Gastrocnemius medialis (tissue), 4 donors: ENCODE measurements around the gene HOXA4. TPM values are rescaled to one million over a fixed set of nuclear protein-coding genes. Genes with fewer than 3 reads are reported as not detected.

Experiments
- ATAC-seq, 2 donors: fragments of 150-250 bp; one replicate each; pipeline ENCODE4 v1.9.1; 2016
- DNase-seq, 2 donors: peaks; one replicate each; pipeline ENCODE4 v3.0.0-alpha.2; 2019
- H3K27ac ChIP-seq, 4 donors: fragments of 200-600 bp; sonication (generic); 1 replicate in 1 of 4; 2 replicates in 3 of 4; pipeline ENCODE4 v1.5.1; 2016 to 2018; ENCODE audit warnings: mild to moderate bottlenecking in 2 of 4, moderate library complexity in 1 of 4
- H3K27me3 ChIP-seq, 3 donors: fragments of 200-600 bp; sonication (generic) in 2 of 3; 1 replicate in 1 of 3; 2 replicates in 2 of 3; pipeline versions ENCODE4 v1.5.1 to v1.6.0; 2016 to 2019; ENCODE audit warnings: mild to moderate bottlenecking in 1 of 3, moderate library complexity in 1 of 3
- H3K36me3 ChIP-seq, 2 donors: fragments of 200-600 bp; sonication (generic) in 1 of 2; one replicate each; pipeline ENCODE4 v1.5.1; 2017 to 2018
- H3K4me1 ChIP-seq, 2 donors: fragments of 200-600 bp; sonication (generic) in 1 of 2; one replicate each; pipeline ENCODE4 v1.5.1; 2016 to 2017; ENCODE audit warnings: mild to moderate bottlenecking in 2 of 2
- H3K4me3 ChIP-seq, 4 donors: fragments of 200-600 bp; sonication (generic) in 3 of 4; 1 replicate in 1 of 4; 2 replicates in 3 of 4; pipeline ENCODE4 v1.5.1; 2016 to 2019; ENCODE audit warnings: mild to moderate bottlenecking in 2 of 4
- H3K9me3 ChIP-seq, 3 donors: fragments of 200-600 bp; sonication (generic) in 2 of 3; 1 replicate in 1 of 3; 2 replicates in 2 of 3; pipeline ENCODE4 v1.5.1; 2016 to 2019
- CTCF ChIP-seq, 5 experiments: fragments of 450-650 bp in 3 of 5; fragments of 200-600 bp in 2 of 5; sonication (generic) in 2 of 5; IDR thresholded peaks in 4 of 5; conservative IDR thresholded peaks in 1 of 5; 1 replicate in 4 of 5; 2 replicates in 1 of 5; pipeline ENCODE4 v1.5.1; 2016 to 2019; ENCODE audit warnings: antibody characterized with exemption in 5 of 5, mild to moderate bottlenecking in 3 of 5, moderate library complexity in 3 of 5
- POLR2A ChIP-seq, 2 donors: fragments of 450-650 bp; IDR thresholded peaks; one replicate each; pipeline ENCODE4 v1.6.1; 2017; ENCODE audit warnings: antibody characterized with exemption in 2 of 2, mild to moderate bottlenecking in 2 of 2, moderate library complexity in 2 of 2
- in situ Hi-C, 4 donors: fragments of 200-750 bp; cut with MboI; loops; one replicate each; pipeline versions ENCODE4 v1.15.0 to v1.8.0; 2017; ENCODE audit warnings: low sequenced_read_pairs in 4 of 4
- intact Hi-C: fragments of 100-400 bp; cut with DNase I; formaldehyde crosslinking; loops from one replicate; pipeline ENCODE4 v1.15.1; 2023; ENCODE audit warnings: low total_unique reads
- total RNA-seq, 4 donors: library from RNA; depleted of rRNA; stranded (reverse); fragments of >200 nt; gene quantifications; one replicate each; pipeline versions ENCODE4 v1.1.0 to v1.2.3, GENCODE V29; 2016

Gene HOXA4
- total RNA-seq, 4 donors from 2014 or later, result 1.7 to 4.2 (median 2.9) TPM

GRCh38 chr7:27170426-27171324, 40.1 kb upstream of the HOXA4 start:
- Histone ChIP-seq H3K27ac (peak overlapping the region; percentile 90 to 99 (median 95)), H3K4me1 (peaks cover 4 to 52% of the 10 kb centered on the region in 2 donors), H3K36me3 (no peaks in the 10 kb centered on the region), H3K27me3 (no peaks in the 10 kb centered on the region), H3K9me3 (no peaks in the 10 kb centered on the region), H3K4me3 (peak overlapping the region; percentile 62 to 88 (median 77))
- intact Hi-C loops (loop anchor here (10.0 kb wide), 1 partner anchor 1496 kb away; no protein-coding TSS in a partner anchor), in situ Hi-C loops (loop anchor here in 2 of 4 donors (10.0 to 25.0 kb wide), 2 partner anchors 958 to 1316 kb away; partner anchors contain the start of genes CBX3 (in 1 of the 2) and HNRNPA2B1 (in 1 of the 2))
- ATAC-seq, result no peak
- DNase-seq, result no peak
- TF ChIP-seq CTCF (IDR thresholded peaks at IDR 0.05 in 4 of 5, conservative IDR thresholded peaks at IDR 0.05 in 1 of 5) (no peak), POLR2A (IDR thresholded peaks at IDR 0.05) (no peak)

GRCh38 chr7:27169658-27170425, 39.3 kb upstream of the HOXA4 start:
- in situ Hi-C loops, result loop anchor here in 3 of 4 donors (5.0 to 25.0 kb wide), 4 partner anchors 958 to 1315 kb away; partner anchors contain the start of genes CBX3 (in 1 of the 3) and HNRNPA2B1 (in 1 of the 3)
- intact Hi-C loops, result loop anchor here (1.0 to 10.0 kb wide), 4 partner anchors 38 to 1495 kb away; partner anchors contain the start of gene HOXA4
- Histone ChIP-seq H3K27me3 (no peaks in the 10 kb centered on the region), H3K27ac (peak overlapping the region; percentile 90 to 99 (median 95)), H3K9me3 (no peaks in the 10 kb centered on the region), H3K4me3 (peak overlapping the region; percentile 62 to 88 (median 77)), H3K36me3 (no peaks in the 10 kb centered on the region), H3K4me1 (peaks cover 3 to 46% of the 10 kb centered on the region in 2 donors)
- TF ChIP-seq CTCF (IDR thresholded peaks at IDR 0.05 in 4 of 5, conservative IDR thresholded peaks at IDR 0.05 in 1 of 5), result no peak
- no peak for TF ChIP-seq POLR2A (IDR thresholded peaks at IDR 0.05)
- ATAC-seq, result no peak
- DNase-seq, result peak in 1 of 2 donors; percentile 25

- Histone ChIP-seq H3K27ac (peak overlapping the region; percentile 90 to 99 (median 95)), H3K27me3 (no peaks in the 10 kb centered on the region), H3K9me3 (no peaks in the 10 kb centered on the region), H3K36me3 (no peaks in the 10 kb centered on the region), H3K4me1 (peaks cover 7 to 47% of the 10 kb centered on the region in 2 donors), H3K4me3 (peak overlapping the region; percentile 62 to 88 (median 77))
- peak; percentile 22 to 32 for ATAC-seq
- peak in 1 of 2 donors; percentile 80 for DNase-seq
- intact Hi-C loops (loop anchor here (5.0 to 10.0 kb wide), 2 partner anchors 36 to 1404 kb away; partner anchors contain the start of gene HOXA4), in situ Hi-C loops (loop anchor here in 2 of 4 donors (5.0 to 25.0 kb wide), 3 partner anchors 956 to 1311 kb away; partner anchors contain the start of genes CBX3 (in 1 of the 2) and HNRNPA2B1 (in 1 of the 2))
- TF ChIP-seq POLR2A (IDR thresholded peaks at IDR 0.05) (no peak), CTCF (IDR thresholded peaks at IDR 0.05 in 4 of 5, conservative IDR thresholded peaks at IDR 0.05 in 1 of 5) (peak in 1 of 5 experiments; percentile 28)
Measured at GRCh38 chr7:27168265-27168947, 37.8 kb upstream of the HOXA4 start.

- in situ Hi-C loops, result loop anchor here in 2 of 4 donors (5.0 to 25.0 kb wide), 3 partner anchors 956 to 1311 kb away; partner anchors contain the start of genes CBX3 (in 1 of the 2) and HNRNPA2B1 (in 1 of the 2)
- no peaks in the 10 kb centered on the region for H3K27me3 ChIP-seq
Measured at GRCh38 chr7:27167916-27168264, 37.3 kb upstream of the HOXA4 start.

More at GRCh38 chr7:27167916-27168264, 37.3 kb upstream of the HOXA4 start:
- H3K27ac ChIP-seq, result peak overlapping the region; percentile 90 to 99 (median 95)
- H3K9me3 ChIP-seq, result no peaks in the 10 kb centered on the region
- no peak for ATAC-seq
- peak in 1 of 2 donors; percentile 17 for DNase-seq
- peak overlapping the region; percentile 62 to 88 (median 77) for H3K4me3 ChIP-seq
- TF ChIP-seq POLR2A (IDR thresholded peaks at IDR 0.05) (no peak), CTCF (IDR thresholded peaks at IDR 0.05 in 4 of 5, conservative IDR thresholded peaks at IDR 0.05 in 1 of 5) (no peak)
- peaks cover 9 to 51% of the 10 kb centered on the region in 2 donors for H3K4me1 ChIP-seq
- H3K36me3 ChIP-seq, result no peaks in the 10 kb centered on the region
- intact Hi-C loops, result loop anchor here (5.0 to 10.0 kb wide), 2 partner anchors 36 to 1403 kb away; partner anchors contain the start of gene HOXA4
